HEK293T (cell line): ENCODE results near the gene TANC2.

Experiments
- CTCF ChIA-PET: fragments of 350-600 bp; formaldehyde crosslinking; extraction: SDS; loops from one replicate; lab custom pipeline; 2021; ENCODE audit warnings: antibody characterized with exemption, inconsistent platforms; lab: Yijun Ruan, JAX
- POLR2A ChIA-PET: fragments of 350-600 bp; formaldehyde crosslinking; extraction: SDS; loops from one replicate; lab custom pipeline; 2020; ENCODE audit warnings: antibody characterized with exemption, inconsistent platforms; lab: Yijun Ruan, JAX
- DNase-seq: peaks from one replicate; pipeline ENCODE4 v3.0.0; 2012; ENCODE audit warnings: mixed read lengths; ENCODE audit errors: extremely low spot score
- ARNT ChIP-seq: fragments of 450-650 bp; IDR thresholded peaks from 2 replicates; pipeline ENCODE4 v1.6.1; 2017; ENCODE audit warnings: mild to moderate bottlenecking
- BHLHE40 ChIP-seq: fragments of 450-650 bp; IDR thresholded peaks from 2 replicates; pipeline ENCODE4 v1.6.1; 2016; ENCODE audit warnings: mild to moderate bottlenecking, moderate library complexity, borderline replicate concordance
- CTBP1 ChIP-seq: fragments of 450-650 bp; IDR thresholded peaks from 2 replicates; pipeline ENCODE4 v1.6.1; 2016; ENCODE audit warnings: borderline replicate concordance
- ELF4 ChIP-seq: fragments of 450-650 bp; IDR thresholded peaks from 2 replicates; pipeline ENCODE4 v1.6.1; 2017; ENCODE audit warnings: antibody characterized with exemption
- FOXA1 ChIP-seq: fragments of 450-650 bp; IDR thresholded peaks from 2 replicates; pipeline ENCODE4 v1.6.1; 2016; ENCODE audit warnings: mild to moderate bottlenecking
- FOXK2 ChIP-seq: fragments of 450-650 bp; IDR thresholded peaks from 2 replicates; pipeline ENCODE4 v1.6.1; 2016; ENCODE audit warnings: mild to moderate bottlenecking
- FOXM1 ChIP-seq: fragments of 450-650 bp; IDR thresholded peaks from 2 replicates; pipeline ENCODE4 v1.6.1; 2017; ENCODE audit warnings: mild to moderate bottlenecking, borderline replicate concordance
- HDGF ChIP-seq: fragments of 450-650 bp; IDR thresholded peaks from 2 replicates; pipeline ENCODE4 v1.6.1; 2017; ENCODE audit warnings: antibody characterized with exemption, borderline replicate concordance
- L3MBTL2 ChIP-seq: fragments of 450-650 bp; conservative IDR thresholded peaks from 2 replicates; pipeline ENCODE4 v1.6.1; 2016; ENCODE audit warnings: mild to moderate bottlenecking
- LEF1 ChIP-seq: fragments of 450-650 bp; IDR thresholded peaks from 2 replicates; pipeline ENCODE4 v1.6.1; 2017; ENCODE audit warnings: mild to moderate bottlenecking, borderline replicate concordance
- NFRKB ChIP-seq: fragments of 450-650 bp; IDR thresholded peaks from 2 replicates; pipeline ENCODE4 v1.6.1; 2016; ENCODE audit warnings: mild to moderate bottlenecking, moderate library complexity
- SP1 ChIP-seq: fragments of 450-650 bp; IDR thresholded peaks from 2 replicates; pipeline ENCODE4 v1.6.1; 2017
- SUZ12 ChIP-seq: fragments of 450-650 bp; IDR thresholded peaks from 2 replicates; pipeline ENCODE4 v1.6.1; 2016; ENCODE audit warnings: mild to moderate bottlenecking
- TARDBP ChIP-seq: fragments of 450-650 bp; IDR thresholded peaks from 2 replicates; pipeline ENCODE4 v1.6.1; 2016
- ZNF384 ChIP-seq: fragments of 450-650 bp; IDR thresholded peaks from 2 replicates; pipeline ENCODE4 v1.6.1; 2016
- TF ChIP-seq, protein P1 (sequence below): fragments of 450-650 bp; IDR thresholded peaks from 2 replicates; pipeline ENCODE4 v1.6.1; 2016

TANC2 gene

DNA sequence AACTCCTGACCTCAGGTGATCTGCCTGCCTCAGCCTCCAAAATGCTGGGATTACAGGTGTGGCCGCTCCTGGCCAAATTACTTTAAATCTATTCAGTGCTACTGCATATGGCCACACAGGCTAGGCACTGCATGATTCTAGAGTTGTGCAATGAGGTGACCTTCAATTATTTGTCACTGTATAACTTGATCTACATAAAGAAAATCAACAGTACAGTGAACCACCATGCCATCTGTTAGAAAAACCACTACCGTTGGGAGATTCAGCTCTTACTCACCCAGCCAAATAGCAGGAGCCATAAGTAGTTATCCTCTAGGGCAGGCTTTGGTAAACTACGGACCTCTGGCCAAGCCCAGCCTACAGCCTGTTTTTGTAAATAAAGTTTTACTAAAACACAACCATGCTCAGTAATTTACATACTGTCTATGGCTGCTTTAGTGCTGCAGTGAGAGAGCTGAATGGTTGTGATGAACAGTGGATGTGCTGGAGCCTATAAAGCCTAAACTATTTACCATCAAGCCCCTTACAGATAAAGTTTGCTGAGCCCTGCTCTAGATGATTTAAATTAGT is 40.7 kb upstream of the TANC2 start:
- DNase-seq = no peak
- no peak for TF ChIP-seq FOXK2
- POLR2A ChIA-PET = no interaction called here
- CTCF ChIA-PET = no interaction called here

DNA sequence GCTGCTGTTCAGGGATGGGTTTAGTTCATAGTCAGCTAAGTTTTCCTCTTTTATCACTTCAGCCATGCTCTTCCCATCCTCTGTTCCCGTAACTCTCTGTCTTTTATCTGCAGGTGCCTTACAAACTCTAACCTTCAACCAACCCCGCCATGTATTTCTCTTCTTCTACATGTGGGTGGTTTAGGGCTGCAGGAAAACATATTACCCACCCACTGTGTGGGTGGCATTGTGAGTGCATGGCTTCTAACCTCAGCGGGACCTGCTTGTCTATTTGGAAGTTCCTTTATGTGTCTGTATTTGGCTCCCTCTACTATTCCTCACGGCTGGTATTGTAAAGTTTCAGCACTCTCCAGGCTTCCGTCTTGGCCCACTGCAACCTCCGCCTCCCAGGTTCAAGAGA is 39.0 kb upstream of the TANC2 start:
- POLR2A ChIA-PET = no interaction called here

DNA sequence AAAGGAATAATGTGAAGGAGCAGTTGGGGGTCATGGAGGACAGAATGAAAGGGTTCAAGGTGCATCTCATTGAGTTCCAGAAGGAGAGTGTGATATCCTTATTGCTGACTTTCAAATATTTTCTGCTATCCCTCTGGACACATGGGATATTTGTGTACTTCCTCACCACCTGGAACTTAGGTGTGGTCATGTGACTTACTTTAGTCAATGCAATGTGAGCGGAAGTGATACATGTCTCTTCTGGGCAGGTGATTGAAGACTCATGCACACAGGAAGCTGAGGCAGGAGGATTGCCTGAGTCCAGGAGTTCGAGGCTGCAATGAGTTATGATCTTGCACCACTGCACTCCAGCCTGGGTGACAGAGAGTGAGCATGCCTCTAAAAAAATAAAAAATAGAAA is 36.7 kb upstream of the TANC2 start:
- CTCF ChIA-PET = no interaction called here
- POLR2A ChIA-PET = no interaction called here
- TF ChIP-seq, protein P1, sequence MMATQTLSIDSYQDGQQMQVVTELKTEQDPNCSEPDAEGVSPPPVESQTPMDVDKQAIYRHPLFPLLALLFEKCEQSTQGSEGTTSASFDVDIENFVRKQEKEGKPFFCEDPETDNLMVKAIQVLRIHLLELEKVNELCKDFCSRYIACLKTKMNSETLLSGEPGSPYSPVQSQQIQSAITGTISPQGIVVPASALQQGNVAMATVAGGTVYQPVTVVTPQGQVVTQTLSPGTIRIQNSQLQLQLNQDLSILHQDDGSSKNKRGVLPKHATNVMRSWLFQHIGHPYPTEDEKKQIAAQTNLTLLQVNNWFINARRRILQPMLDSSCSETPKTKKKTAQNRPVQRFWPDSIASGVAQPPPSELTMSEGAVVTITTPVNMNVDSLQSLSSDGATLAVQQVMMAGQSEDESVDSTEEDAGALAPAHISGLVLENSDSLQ = no peak
- TF ChIP-seq BHLHE40 (no peak), NFRKB (no peak), FOXA1 (no peak), L3MBTL2 (no peak), CTBP1 (no peak), SP1 (no peak), ARNT (no peak), TARDBP (no peak), FOXK2 (no peak)
- no peak for DNase-seq

More for the DNA sequence above, 39.0 kb upstream of the TANC2 start:
- DNase-seq = no peak
- CTCF ChIA-PET = no interaction called here
- TF ChIP-seq SP1 (no peak), FOXK2 (no peak), NFRKB (no peak), FOXA1 (no peak), ELF4 (no peak), SUZ12 (no peak), FOXM1 (no peak), ARNT (no peak), TARDBP (no peak), ZNF384 (no peak), LEF1 (no peak), L3MBTL2 (no peak), CTBP1 (no peak), HDGF (no peak), BHLHE40 (no peak)
- TF ChIP-seq, protein P1 = no peak

DNA sequence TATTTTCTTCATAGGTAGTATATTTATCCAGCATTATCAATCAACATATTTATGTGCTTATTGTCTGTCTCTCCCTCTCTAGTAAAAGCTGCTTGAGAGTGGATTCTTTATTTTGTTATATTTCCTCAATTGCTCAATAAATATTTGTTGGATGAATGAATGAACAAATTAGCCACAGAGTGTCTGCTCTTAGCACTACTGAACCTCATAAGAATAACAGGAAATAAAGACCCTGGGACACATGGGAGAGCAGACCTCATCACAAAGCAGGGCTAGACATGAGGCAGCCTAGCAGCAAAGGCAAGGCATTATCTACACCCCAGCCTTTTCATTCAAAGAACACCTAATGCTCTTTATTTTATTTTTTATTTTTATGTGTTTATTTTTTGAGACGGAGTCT is 34.9 kb upstream of the TANC2 start:
- no peak for TF ChIP-seq FOXA1
- no peak for TF ChIP-seq LEF1
- no peak for TF ChIP-seq ARNT
- TF ChIP-seq TARDBP = no peak
- no peak for TF ChIP-seq FOXK2
- TF ChIP-seq ELF4 = no peak
- no peak for TF ChIP-seq HDGF
- TF ChIP-seq, protein P1 = no peak
- no peak for TF ChIP-seq L3MBTL2
- no peak for TF ChIP-seq FOXM1
- TF ChIP-seq CTBP1 = no peak
- TF ChIP-seq SUZ12 = no peak
- TF ChIP-seq NFRKB = no peak
- TF ChIP-seq BHLHE40 = no peak
- no peak for TF ChIP-seq ZNF384
- no peak for TF ChIP-seq SP1
- ChIA-PET CTCF (no interaction called here), POLR2A (no interaction called here)
- DNase-seq = no peak

DNA sequence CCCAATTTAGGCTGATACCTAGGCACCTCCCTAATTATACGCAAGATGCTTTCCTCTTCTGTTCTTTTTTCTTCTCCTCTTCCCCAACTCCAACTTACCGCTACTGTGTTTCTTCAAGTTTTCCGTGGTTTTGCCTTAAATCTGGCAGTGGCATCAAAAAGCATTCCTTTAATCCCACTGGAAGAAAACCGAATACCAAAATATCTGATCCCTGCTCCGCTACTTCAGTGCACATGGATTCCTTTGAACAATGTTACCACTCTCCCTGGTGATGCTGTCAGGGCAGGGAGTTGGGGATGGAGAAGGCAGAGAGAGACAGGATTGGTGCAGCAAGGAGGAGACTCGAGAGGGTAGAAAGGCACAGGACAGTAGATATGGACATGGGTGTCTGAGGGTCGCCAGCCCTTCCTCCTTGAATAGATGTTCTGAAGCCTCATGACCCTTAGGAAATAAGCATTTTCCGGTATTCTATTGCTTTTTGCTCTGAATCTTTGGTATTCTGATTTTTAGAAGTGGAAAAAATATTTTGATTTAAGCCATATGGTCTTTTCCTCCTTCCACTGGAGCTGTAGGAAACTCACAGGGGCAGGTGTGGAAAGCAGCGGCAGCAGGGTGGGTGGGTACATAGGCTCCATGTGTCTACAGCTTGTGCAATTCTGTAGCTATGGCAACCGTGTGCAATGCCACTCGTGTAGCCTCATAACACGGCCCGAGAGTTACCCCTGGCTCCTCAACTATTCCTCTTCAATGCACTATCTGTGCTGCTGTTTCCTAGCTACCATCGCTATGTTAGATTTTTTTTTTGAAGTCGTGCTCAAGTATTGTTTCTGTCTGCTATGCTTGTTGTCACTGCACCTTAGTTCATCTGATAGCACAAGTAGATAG is 32.3 kb upstream of the TANC2 start:
- ChIA-PET POLR2A (no interaction called here), CTCF (no interaction called here)
- no peak for DNase-seq
- TF ChIP-seq ELF4 (no peak), CTBP1 (no peak), ARNT (no peak), ZNF384 (no peak), LEF1 (no peak), FOXM1 (no peak), BHLHE40 (no peak), SUZ12 (no peak), FOXK2 (no peak), HDGF (no peak), L3MBTL2 (no peak), SP1 (no peak), TARDBP (no peak), NFRKB (no peak), FOXA1 (no peak)
- TF ChIP-seq, protein P1 = no peak
